Fibroblast of skin of back (primary cell): Measurements from ENCODE around the gene ELMO1.

Experiments used
- DNase-seq: peaks from one replicate; pipeline ENCODE4 v3.0.0-alpha.2; 2013

ELMO1 gene

GRCh38 chr7:36862771-36863261, 585.8 kb downstream of the ELMO1 start:
- no peak for DNase-seq

- DNase-seq, result no peak
Observed at GRCh38 chr7:36861656-36862055, 587.0 kb downstream of the ELMO1 start.

- DNase-seq, result no peak
Observed at GRCh38 chr7:36860681-36861080, 588.0 kb downstream of the ELMO1 start.

GRCh38 chr7:36855330-36855729, 593.3 kb downstream of the ELMO1 start:
- DNase-seq, result no peak

- DNase-seq, result no peak
Observed at GRCh38 chr7:36854652-36855051, 594.0 kb downstream of the ELMO1 start.

- no peak for DNase-seq
Observed at GRCh38 chr7:36852931-36853330, 595.7 kb downstream of the ELMO1 start.

- DNase-seq, result no peak
Observed at GRCh38 chr7:36852017-36852416, 596.6 kb downstream of the ELMO1 start.

- DNase-seq, result no peak
Observed at GRCh38 chr7:36851382-36851781, 597.3 kb downstream of the ELMO1 start.

GRCh38 chr7:36847946-36848345, 600.7 kb downstream of the ELMO1 start:
- no peak for DNase-seq

- DNase-seq, result no peak
Observed at GRCh38 chr7:36844374-36844773, 604.3 kb downstream of the ELMO1 start.

- no peak for DNase-seq
Observed at GRCh38 chr7:36840904-36841303, 607.8 kb downstream of the ELMO1 start.

GRCh38 chr7:36838616-36839225, 609.9 kb downstream of the ELMO1 start:
- DNase-seq, result no peak

GRCh38 chr7:36831049-36831448, 617.6 kb downstream of the ELMO1 start:
- DNase-seq, result no peak

- DNase-seq, result no peak
Observed at GRCh38 chr7:36827726-36828703, 620.6 kb downstream of the ELMO1 start.

- no peak for DNase-seq
Observed at GRCh38 chr7:36825501-36825900, 623.2 kb downstream of the ELMO1 start.

GRCh38 chr7:36823353-36823752, 625.3 kb downstream of the ELMO1 start:
- DNase-seq, result no peak

GRCh38 chr7:36821617-36822016, 627.0 kb downstream of the ELMO1 start:
- no peak for DNase-seq

GRCh38 chr7:36820527-36821170, 628.0 kb downstream of the ELMO1 start:
- DNase-seq, result no peak

- DNase-seq, result no peak
Observed at GRCh38 chr7:36819639-36820038, 629.0 kb downstream of the ELMO1 start.

- no peak for DNase-seq
Observed at GRCh38 chr7:36814311-36814710, 634.4 kb downstream of the ELMO1 start.

GRCh38 chr7:36811807-36812206, 636.9 kb downstream of the ELMO1 start:
- DNase-seq, result no peak

GRCh38 chr7:36810489-36810888, 638.2 kb downstream of the ELMO1 start:
- no peak for DNase-seq

GRCh38 chr7:36810032-36810431, 638.6 kb downstream of the ELMO1 start:
- no peak for DNase-seq
